ENCODE results near the gene DAPK1. TPM values are rescaled to one million over a fixed set of nuclear protein-coding genes. Genes with fewer than 3 reads are reported as not detected.

Gene DAPK1
- total and polyA plus RNA-seq, 2 donors (not counting 3 experiments of a cell fraction or from before 2014, with no cell fraction given) = 58.9 to 119 TPM

- no peak for TF ChIP-seq POLR2A (IDR thresholded peaks at IDR 0.05; ENCODE audit: low read depth, low read length)
- no peak for TF ChIP-seq POLR2AphosphoS5 (IDR thresholded peaks at IDR 0.05; ENCODE audit: insufficient read depth, low read depth, low read length)
- TF ChIP-seq MAX (IDR thresholded peaks at IDR 0.05; ENCODE audit: insufficient read depth, insufficient read length) = no peak
- no peak for TF ChIP-seq FOS (IDR thresholded peaks at IDR 0.05; ENCODE audit: borderline replicate concordance, insufficient read depth, low read length)
- no peak for TF ChIP-seq JUN (IDR thresholded peaks at IDR 0.05; ENCODE audit: borderline replicate concordance, insufficient read depth, insufficient read length, low read depth)
- no peak for TF ChIP-seq CTCF (IDR thresholded peaks at IDR 0.05; ENCODE audit: extremely low read depth in 1 of 2, insufficient read depth in 1 of 2, low read depth in 1 of 2, low read length in 2 of 2)
- no peak for TF ChIP-seq MYC (IDR thresholded peaks at IDR 0.05; ENCODE audit: low read depth, low read length)
- TF ChIP-seq EZH2 (IDR thresholded peaks at IDR 0.05; ENCODE audit: borderline replicate concordance, low read depth, low read length, severe bottlenecking) = no peak
- TF ChIP-seq GATA2 (IDR thresholded peaks at IDR 0.05; ENCODE audit: insufficient read depth, insufficient read length, low read depth, low read length) = no peak
- DNase-seq (ENCODE audit: low read depth, low spot score) (no peak), FAIRE-seq (no peak)
- H3K4me3 ChIP-seq (replicated peaks in 1 of 3; ENCODE audit: insufficient read depth in 1 of 3, low read depth in 1 of 3, low read length in 3 of 3) = no peak overlapping the region
- no peaks in the 10 kb centered on the region for H3K9me3 ChIP-seq (replicated peaks; ENCODE audit: control insufficient read depth, insufficient read depth, low read length)
- no peak overlapping the region for H3K9ac ChIP-seq (replicated peaks; ENCODE audit: extremely low read depth, insufficient read depth, low read length)
- POLR2A ChIA-PET = no interaction called here
- no peak overlapping the region for H3K27ac ChIP-seq (ENCODE audit: insufficient read depth, low read depth, low read length)
- CTCF ChIA-PET = no interaction called here
- H3K27me3 ChIP-seq (ENCODE audit: control insufficient read depth in 2 of 2, insufficient read depth in 2 of 2, low read length in 2 of 2) = no peaks in the 10 kb centered on the region
- no TSS peak for BruUV-seq (replicated peaks)
- dilution Hi-C loops (cut with MboI; ENCODE audit: extremely low pct_ligation_motif_present, low sequenced_read_pairs) (no loop called here), intact Hi-C loops (cut with micrococcal nuclease) (no loop called here)
- peaks cover 3 to 23% of the 10 kb centered on the region in 2 experiments for H3K36me3 ChIP-seq (ENCODE audit: control insufficient read depth in 2 of 2, extremely low read depth in 1 of 2, insufficient read depth in 2 of 2, low read length in 2 of 2)
- no peaks in the 10 kb centered on the region for H3K9me1 ChIP-seq (replicated peaks; ENCODE audit: control insufficient read depth, extremely low read depth, insufficient read depth, low read length)
- no peaks in the 10 kb centered on the region for H3K79me2 ChIP-seq (ENCODE audit: control insufficient read depth, insufficient read depth, low read length)
- no peak overlapping the region for H2AFZ ChIP-seq (ENCODE audit: low read depth, low read length)
- H4K20me1 ChIP-seq (replicated peaks; ENCODE audit: control insufficient read depth, extremely low read depth, insufficient read depth, low read length) = no peaks in the 10 kb centered on the region
- no peaks in the 10 kb centered on the region for H3K4me1 ChIP-seq (ENCODE audit: control insufficient read depth, extremely low read depth, insufficient read depth, low read length)
- no peak overlapping the region for H3K4me2 ChIP-seq (ENCODE audit: insufficient read depth, low read length)
Observed at GRCh38 chr9:87620731-87621322, 123.2 kb downstream of the DAPK1 start.
